ENCODE measurements around the gene JDP2.

JDP2 gene

DNA sequence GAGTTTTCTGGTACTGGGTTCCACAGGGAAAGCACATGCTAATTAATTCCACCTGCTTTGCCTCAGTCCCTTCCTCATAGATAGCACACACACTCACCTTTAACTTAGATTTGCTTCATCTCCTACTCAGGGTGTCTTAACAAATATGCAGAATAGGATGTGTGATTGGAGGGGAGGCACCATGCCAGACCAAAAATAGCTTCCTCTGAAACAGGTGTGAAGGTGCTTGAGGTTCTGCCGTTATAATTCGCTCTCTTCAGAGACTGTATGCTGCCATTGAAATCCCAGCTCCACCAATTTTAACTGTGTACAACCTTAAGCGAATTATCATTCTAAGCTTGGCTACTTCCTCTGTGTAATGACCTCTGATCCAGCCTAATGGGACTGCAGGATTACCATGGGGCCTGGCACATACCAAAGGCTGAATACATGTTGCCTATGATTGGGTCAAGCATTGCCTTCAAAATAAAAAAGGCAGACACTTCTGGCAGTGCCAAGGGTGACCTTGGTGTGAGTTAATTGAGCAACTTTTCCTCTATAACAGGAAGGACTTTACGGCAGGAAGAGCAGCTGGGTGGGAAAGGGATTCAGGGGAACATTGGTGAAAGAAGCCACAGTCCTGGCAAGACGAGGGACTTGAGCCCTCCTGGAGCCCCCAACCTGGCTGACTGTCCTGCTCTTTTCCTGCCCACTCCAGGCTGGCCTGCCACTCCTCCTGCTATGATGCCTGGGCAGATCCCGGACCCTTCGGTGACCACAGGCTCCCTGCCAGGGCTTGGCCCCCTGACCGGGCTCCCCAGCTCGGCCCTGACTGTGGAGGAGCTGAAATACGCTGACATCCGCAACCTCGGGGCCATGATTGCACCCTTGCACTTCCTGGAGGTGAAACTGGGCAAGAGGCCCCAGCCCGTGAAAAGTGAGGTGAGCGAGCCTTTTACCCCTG is 9.7 kb downstream of the JDP2 start:
- DNase-seq (ENCODE audit: low spot score), result no peak

DNA sequence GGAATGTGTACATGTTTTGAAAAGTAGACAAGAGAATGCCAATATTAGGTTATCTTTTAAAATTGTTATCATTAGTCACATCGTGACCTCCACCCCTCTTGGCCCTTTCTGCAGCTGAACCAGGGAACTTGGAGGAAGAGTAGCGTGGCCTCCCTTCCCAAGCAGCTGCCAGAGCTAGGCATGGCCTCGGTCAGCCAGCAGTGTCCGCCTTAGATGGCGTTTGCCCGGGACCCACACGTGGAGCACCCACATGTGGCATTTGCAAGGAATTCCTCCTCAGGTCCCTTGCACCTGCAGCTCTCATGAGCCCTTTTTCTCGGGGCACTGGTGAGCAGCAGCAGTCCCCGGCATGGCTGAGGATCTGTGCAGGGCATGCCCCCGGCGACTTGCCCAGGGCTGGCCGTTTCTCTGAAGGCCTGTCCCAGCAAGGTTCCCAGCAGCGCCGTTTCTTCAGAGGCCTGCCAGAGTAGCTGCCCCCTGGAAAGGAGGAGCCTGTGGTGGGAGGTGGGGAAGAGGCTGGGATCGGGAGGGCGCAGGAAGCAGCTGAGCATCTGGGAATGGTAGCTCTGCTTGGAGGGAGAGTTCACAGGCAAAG is 10.8 kb downstream of the JDP2 start:
- no peak for DNase-seq (ENCODE audit: low spot score)

DNA sequence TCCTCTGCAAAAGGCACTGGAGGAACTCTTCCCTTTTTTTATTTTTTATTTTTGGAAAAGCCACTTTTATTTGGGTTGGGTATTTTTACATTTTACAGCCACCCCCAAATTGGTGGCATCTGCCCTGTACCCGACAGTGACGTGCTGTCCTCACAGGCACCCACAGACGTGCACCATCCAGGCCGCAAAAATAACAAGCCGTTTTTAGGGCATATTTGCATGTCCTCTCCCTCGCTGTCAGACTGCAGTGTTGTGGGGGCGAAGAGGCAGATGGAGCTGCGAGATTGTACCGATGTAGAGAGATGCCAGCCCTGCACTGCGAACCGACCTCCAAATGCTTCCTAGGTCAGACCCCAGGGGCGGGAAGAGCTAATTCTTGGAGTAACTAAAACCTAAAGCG is 12.2 kb downstream of the JDP2 start:
- no peak for DNase-seq (ENCODE audit: low spot score)

DNA sequence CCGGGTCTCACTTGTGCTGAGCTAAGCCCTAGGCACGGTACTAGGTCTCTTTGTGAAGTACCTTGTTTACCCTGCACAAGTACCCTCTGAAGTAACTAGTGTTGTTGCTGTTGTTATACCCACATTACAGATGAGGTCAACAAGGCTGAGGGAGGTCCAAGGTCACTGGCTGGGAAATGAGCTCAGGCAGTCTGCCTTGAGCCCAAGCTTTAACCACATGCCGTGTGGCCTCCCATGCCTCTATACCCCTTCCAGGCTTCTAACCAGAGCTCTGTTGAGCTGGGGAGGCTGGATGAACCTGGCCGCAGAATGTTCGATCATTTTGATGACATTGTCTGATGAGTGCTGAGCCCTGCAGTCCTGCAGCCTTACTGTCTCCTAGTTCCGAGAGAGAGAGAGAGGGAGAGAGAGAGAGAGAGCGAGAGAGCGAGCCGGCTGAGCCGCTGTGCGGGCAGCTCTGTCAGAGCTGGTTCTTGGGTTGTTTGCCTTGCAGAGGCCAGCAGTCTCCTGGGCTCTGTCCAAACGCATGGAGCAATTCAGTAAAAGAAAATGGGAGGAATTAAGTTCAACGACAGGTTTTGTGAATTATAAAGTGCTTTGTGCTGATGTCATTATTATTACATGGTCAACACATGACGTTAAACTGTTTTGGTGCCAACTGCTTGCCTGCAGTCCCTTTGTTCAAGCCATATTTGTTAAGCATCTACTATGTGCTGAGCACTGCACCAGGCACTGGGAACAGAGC is 13.1 kb downstream of the JDP2 start:
- DNase-seq (ENCODE audit: low spot score), result no peak

DNA sequence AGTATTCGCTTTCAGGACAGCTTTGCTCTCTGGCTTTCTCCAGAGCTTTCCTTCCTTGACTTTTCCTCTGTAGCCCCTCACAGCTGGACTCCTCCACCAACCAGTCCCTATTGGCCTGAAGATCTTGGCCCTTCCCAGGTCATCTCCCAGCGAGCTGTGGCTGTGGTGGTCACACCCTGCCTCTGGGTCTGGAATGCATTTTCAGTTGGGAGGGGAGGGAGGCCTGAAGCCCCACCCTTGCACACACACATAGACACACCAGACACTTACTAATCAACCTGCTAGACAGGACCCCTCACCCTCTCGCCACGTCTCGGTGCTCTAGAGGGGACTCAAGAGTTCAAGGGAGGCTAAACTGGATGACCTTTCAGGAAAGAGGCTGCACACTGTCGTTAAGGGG is 13.9 kb downstream of the JDP2 start:
- no peak for DNase-seq (ENCODE audit: low spot score)

DNA sequence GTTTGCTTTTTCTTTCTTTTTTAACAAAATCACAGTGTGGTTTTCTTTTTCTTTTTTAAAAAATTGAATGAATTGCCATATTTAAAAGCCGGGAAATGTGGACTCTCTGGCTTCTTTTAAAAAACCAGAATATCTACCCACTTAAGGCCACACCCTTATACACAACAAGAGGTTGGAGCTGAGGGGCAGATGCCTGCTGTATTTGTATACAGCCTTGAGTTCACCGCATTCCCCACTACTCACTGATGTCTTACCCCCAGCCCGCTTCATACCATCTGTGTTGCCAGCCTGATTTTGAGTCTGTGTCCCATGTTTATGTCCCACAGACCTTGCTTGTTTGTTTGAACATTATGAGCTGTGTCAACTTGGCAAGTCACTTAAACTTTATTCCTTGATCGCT is 14.3 kb downstream of the JDP2 start:
- no peak for DNase-seq (ENCODE audit: low spot score)

DNA sequence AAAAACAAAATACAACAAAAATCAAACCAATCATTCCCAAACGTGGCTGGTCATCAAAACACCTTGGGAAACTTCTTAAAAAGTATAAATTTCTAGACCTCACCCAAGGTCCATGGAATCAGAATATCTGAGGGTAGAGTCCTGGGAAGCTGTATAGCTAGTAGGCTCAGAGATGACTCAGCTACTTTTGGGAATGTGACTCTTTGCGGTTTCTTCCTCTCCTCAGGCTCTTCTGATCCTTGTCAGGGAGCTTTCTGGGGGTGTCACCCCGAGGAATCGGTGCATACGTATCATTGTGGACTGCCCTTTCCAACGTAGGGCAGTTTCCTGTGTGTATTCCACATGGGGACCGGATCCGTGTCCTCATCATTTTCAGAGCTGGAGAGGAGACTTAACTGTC is 14.8 kb downstream of the JDP2 start:
- no peak for DNase-seq (ENCODE audit: low spot score)

DNA sequence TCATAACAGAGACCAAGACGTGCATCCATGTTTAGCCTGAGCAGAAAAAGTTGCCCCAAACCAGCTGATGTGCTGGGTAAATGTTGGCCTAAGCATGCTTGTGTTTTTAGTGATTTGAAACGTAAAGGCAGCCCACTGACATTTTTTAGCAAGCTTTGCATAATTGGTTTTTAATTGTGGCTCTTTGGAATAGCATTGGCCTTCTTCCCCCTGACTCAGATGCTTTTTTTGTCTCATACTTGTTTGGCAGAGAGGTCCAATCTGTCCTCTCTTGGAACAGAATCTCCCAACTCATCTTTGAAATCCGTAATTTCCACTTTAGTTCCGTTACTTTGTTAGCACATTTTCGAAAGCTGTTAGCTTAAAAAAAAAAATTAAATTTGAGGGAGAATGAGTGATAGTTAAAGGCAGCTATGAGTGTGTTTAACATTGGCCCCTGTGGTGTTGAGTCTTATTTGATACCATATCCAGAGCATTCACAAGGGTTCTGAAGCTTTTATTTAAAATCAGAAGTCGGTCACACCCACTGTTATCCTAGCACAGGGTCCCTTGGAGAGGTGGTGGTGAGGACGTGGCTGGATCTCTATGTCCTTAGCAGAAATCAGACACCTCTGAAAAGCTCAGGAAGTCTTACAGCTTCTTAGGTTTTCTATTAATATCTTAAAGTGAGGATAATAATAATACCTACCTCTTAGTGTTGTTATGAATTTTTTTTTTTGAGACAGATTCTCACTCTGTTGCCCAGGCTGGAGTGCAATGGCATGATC is 15.6 kb downstream of the JDP2 start:
- no peak for DNase-seq (ENCODE audit: low spot score)

DNA sequence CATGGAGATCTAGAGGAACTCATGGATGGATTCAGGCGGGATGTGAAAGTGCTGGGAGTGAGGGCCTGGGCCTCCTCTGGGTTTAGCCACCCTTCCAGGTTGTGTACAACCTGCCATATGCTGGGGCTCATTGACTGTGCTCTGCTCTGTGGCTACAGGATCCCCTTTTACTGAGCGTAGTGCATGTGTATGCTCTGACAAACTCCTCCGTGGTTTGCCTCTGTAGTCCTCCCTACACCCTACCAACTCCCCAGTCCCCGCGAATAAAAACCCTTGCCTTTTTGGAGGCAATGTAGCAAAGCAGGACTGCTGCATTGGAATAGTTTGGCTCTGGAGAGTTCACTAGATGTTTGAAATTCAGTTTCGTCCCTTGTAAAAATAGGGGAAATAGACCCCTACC is 17.4 kb downstream of the JDP2 start:
- DNase-seq (ENCODE audit: low spot score), result no peak

DNA sequence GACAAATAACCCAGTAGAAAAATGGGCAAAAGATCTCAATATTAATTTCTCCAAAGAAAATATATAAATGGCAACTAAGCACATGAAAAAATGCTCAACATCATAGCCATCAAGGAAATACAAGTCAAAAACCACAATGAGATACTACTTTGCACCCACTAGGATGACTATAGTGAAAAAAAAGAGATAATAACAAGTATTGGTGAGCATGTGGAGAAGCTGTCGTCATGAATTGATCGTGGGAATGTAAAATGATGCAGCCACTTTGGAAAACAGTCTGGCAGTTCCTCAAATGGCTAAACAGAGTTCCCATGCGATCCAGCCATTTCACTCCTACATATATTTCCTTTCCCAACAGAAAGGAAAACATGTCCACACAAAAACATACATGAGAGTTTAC is 18.1 kb downstream of the JDP2 start:
- DNase-seq (ENCODE audit: low spot score), result no peak

DNA sequence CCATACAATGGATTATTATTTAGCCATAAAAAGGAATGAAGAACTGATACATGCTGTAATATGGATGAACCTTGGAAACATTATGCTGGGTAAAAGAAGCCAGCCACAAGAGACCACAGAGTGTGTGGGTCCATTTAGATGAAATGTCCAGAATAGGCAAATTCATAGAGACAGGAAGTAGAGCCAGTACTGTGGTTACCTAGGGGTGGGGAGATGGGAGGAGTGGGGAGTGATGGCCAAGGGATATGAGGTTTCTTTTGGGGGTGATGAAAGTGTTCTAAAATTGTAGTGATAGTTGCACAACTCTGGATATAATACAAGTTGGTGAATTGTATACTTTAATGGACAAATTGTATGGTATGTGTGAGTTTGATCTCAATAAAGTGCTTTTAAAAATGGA is 18.6 kb downstream of the JDP2 start:
- DNase-seq (ENCODE audit: low spot score), result no peak

DNA sequence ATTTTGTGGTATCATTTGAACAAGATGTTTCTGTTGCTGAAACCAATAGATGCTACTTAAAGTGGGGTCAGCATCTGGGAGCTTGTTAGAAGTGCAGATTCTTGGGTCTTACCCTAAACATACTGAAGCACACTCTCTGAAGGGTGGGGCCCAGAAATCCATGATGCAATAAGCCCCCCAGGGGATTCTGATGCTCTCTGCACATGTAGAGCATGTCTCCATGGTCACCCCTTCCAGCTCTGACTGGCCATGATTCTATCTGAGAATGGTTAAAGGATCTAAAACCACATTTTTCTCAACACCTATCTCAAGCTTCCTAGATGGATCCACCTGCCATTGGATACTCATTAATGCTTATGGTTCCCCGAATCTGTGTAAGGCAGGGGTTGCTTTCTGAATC is 20.4 kb downstream of the JDP2 start:
- no peak for DNase-seq (ENCODE audit: low spot score)

DNA sequence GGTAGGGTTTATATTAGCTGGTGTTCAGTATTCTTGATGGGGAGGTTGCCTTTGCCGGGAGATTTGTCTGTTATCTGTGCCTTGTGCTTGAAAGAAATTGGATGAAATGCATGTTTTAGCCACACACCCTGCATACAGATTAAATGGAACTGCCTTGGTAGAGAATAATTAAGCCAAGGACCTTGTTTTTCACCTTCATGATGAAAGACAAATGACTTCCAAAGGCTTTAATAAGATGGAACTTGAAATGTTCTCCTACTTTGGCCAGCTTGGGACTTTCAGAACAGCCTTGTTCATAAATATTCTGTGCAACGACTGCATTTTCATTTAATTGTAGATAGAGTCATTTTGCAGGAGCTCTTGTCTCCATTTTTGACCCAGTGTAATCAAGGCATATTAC is 21.2 kb downstream of the JDP2 start:
- no peak for DNase-seq (ENCODE audit: low spot score)

DNA sequence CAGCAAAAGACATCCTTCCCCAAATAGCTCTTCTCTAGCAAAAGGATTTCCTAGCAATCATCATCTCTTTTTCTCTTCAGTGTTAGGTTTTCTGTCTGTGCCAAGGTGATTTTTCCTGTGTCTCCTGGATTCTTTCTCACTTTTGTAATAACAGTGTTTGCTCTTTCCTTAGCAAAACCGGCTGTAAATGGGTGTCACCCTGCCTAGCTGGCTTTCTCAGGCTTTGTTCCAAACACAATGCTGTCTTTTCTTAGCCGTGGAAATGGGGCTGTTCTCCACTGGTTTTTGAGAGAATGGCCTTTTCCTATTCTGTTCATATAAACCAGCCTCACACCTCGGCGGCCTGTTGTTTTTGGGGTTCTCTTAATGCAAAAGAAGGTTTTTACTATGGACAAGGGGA is 21.9 kb downstream of the JDP2 start:
- DNase-seq (ENCODE audit: low spot score), result no peak

DNA sequence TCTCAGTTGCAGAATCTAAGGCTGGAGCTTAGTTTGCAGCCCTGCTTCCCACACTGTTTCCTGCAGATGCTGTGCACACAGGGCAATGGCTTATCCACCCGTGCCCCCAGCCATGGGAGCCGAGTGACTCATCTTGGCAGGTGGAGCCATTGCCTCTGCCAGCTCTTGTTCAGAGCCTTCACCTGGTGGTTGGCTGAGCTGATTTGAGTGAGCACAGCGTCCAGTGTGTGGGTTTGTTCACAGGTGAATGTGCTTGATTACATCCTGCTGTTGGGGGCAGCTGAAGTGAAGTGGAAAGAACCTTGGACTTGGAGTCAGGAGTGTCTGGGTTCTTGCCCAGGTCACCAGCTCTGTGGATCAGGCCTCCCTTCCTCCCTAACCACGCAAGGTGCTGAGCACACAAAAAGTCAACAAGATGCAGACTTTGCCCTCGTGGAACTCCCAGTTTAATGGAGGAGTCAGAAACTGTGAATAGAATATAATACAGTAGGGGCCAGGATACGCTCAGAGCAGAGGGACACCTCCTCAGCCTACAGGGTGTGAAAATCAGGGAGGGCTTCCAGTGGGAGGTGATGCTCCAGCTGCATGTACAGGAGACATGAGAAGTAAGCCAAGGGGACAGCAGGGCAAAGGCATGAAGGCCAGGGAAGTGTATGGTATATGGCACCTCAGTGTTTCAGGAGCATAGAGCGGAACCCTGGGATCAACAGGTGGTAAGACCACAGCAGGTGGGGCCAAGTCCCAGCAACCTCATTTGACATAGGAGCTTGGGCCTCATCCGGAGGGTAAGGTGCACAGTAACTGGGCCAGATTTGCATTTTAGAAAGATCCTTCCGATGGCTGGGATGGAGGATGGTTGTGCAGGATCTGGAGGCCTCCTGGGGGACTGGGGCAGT is 22.8 kb downstream of the JDP2 start:
- no peak for DNase-seq (ENCODE audit: low spot score)

DNA sequence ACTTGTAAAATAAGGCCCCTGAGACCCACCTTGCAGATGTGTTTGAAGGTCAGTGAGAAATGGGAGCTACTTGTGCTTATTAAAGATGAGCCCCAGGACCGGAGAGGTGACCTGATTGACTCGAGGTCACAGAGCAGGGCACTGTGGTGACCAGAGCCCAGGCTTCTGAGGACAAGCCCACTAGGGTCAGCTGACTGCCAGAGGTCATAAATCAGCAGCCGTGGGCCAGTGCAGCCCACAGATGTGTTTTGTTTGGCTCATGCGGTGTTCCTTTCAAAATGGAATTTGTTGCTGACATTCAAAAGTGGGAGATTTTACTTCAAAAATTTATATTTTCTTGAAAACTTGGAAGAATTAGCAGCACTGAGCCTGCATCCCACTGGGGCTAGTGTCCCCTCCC is 24.5 kb downstream of the JDP2 start:
- DNase-seq (ENCODE audit: low spot score), result no peak

DNA sequence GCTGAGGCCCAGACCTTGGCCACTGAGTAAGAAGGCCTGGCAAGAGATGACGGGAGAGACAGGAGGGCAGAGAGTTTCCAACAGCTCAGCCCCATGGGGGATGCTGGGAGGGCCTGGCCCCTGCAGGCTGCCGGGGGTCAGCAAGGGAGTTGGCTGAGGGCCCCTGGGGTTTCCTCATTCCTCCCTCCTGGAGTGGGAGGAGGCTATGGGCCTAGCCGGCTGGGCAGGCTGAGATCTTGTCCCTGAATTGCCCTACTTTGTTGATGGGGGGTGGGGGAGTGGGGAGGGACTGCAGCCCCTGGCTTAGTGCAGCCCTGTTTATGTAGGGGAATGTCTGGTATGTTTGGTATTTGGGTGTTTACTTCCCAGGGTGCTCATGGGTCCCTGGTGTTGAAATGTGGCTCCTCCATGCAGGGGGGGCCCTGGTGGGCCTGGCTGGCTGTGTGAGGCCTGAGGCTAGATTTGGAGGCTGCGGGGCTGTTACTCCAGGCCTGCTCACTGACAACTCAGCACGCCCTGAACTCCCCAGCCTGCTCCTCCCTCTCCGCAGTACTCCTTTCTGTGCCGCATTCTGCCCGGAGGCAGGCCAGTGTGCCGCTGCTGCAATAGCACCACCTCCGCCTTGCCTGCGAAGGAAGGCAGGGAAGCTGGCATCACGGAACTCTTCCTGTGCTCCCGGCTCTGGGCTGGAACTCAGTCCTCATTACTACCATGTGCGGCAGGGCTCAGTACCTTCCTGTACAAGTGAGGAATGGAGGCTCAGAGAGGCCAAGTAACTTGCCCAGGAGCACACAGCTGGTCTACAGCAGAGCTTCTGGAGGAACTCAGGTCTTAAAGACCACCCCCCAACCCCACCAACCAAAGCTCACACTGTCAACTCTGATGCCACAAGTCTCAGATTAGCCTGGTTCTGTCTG is 25.3 kb downstream of the JDP2 start:
- DNase-seq (ENCODE audit: low spot score), result no peak

DNA sequence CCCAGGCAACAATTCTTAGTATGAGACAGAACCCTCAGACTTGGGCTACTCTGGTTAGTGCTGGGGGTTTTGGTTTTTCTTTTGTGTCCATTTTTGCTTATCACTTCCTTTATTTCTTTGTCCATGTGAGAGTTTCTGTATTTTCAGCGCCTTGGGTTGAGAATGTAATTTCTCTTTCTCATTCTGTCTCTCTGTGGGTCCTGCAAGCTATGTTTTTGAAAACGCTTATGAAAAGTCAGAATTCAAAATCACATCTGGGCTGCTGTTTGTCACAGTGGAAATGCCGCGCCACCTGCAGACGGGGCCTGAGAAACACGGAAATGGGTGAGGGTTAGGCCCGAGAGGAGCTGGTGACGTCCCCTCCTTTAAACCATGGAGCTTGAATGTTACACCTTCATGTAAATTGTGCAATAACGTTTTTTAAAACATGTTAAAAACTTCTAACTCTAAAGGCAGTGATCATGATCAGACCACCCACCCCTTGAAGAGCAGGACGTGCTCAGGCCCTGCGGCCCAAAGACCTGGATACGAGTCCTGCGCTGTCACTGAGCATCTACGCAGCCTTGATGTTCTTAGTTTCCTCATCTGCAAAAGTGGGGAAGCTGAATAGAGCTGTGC is 26.1 kb downstream of the JDP2 start:
- DNase-seq (ENCODE audit: low spot score), result no peak

DNA sequence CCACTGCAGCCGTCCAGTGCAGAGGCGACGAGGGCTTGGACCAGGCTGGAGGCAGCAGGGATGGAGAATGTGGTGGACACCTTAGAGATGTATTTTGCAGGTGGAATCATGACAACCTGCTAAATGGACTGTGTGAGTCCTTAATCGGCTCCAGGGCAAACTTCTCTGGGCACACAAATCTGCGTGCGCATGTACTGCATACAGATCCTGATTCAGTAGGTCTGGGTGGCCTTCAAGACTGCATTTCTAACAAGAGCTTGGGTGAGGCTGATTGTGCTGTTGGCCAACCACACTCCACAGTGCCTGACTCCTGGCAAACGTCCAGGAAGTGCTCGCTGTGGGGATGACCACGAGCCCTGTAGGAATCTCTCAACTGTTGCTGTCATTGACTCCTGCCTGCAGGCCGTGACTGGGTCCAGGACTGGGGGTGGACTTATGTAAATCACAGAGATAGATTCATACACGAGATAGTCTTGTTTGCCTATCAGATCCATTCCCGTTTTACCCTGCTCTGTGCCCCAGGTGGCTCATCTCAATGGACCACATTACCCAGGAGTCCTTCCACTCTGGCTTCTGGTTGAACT is 27.2 kb downstream of the JDP2 start:
- DNase-seq (ENCODE audit: low spot score), result no peak

Measured in D341Med (cell line).